ENCODE measurements around the gene KRTAP15-1.

GRCh38 chr21:30479259-30479658 is 39.2 kb downstream of the KRTAP15-1 start:
- no peak for TF ChIP-seq RAD21 (IDR thresholded peaks at IDR 0.05; ENCODE audit: low read depth)
- TF ChIP-seq, protein P1, sequence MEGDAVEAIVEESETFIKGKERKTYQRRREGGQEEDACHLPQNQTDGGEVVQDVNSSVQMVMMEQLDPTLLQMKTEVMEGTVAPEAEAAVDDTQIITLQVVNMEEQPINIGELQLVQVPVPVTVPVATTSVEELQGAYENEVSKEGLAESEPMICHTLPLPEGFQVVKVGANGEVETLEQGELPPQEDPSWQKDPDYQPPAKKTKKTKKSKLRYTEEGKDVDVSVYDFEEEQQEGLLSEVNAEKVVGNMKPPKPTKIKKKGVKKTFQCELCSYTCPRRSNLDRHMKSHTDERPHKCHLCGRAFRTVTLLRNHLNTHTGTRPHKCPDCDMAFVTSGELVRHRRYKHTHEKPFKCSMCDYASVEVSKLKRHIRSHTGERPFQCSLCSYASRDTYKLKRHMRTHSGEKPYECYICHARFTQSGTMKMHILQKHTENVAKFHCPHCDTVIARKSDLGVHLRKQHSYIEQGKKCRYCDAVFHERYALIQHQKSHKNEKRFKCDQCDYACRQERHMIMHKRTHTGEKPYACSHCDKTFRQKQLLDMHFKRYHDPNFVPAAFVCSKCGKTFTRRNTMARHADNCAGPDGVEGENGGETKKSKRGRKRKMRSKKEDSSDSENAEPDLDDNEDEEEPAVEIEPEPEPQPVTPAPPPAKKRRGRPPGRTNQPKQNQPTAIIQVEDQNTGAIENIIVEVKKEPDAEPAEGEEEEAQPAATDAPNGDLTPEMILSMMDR (IDR thresholded peaks at IDR 0.05 in 2 of 3, conservative IDR thresholded peaks at IDR 0.05 in 1 of 3; ENCODE audit: borderline replicate concordance in 1 of 3, insufficient read depth in 1 of 3, low read depth in 2 of 3, low read length in 2 of 3), result no peak
- TF ChIP-seq SP1 (IDR thresholded peaks at IDR 0.05; ENCODE audit: low read depth), result no peak
- TF ChIP-seq EZH2 (IDR thresholded peaks at IDR 0.05), result no peak
- TF ChIP-seq, protein P2, sequence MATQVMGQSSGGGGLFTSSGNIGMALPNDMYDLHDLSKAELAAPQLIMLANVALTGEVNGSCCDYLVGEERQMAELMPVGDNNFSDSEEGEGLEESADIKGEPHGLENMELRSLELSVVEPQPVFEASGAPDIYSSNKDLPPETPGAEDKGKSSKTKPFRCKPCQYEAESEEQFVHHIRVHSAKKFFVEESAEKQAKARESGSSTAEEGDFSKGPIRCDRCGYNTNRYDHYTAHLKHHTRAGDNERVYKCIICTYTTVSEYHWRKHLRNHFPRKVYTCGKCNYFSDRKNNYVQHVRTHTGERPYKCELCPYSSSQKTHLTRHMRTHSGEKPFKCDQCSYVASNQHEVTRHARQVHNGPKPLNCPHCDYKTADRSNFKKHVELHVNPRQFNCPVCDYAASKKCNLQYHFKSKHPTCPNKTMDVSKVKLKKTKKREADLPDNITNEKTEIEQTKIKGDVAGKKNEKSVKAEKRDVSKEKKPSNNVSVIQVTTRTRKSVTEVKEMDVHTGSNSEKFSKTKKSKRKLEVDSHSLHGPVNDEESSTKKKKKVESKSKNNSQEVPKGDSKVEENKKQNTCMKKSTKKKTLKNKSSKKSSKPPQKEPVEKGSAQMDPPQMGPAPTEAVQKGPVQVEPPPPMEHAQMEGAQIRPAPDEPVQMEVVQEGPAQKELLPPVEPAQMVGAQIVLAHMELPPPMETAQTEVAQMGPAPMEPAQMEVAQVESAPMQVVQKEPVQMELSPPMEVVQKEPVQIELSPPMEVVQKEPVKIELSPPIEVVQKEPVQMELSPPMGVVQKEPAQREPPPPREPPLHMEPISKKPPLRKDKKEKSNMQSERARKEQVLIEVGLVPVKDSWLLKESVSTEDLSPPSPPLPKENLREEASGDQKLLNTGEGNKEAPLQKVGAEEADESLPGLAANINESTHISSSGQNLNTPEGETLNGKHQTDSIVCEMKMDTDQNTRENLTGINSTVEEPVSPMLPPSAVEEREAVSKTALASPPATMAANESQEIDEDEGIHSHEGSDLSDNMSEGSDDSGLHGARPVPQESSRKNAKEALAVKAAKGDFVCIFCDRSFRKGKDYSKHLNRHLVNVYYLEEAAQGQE (IDR thresholded peaks at IDR 0.05; ENCODE audit: low read depth), result no peak
- no peak for TF ChIP-seq ZNF274 (IDR thresholded peaks at IDR 0.05; ENCODE audit: low read depth, low read length)
- TF ChIP-seq TCF7L2 (IDR thresholded peaks at IDR 0.05; ENCODE audit: borderline replicate concordance, extremely low read depth, insufficient read depth, insufficient read length), result no peak
- no peak for TF ChIP-seq MAX (IDR thresholded peaks at IDR 0.05)
- TF ChIP-seq POLR2AphosphoS5 (IDR thresholded peaks at IDR 0.05; ENCODE audit: low read depth, low read length), result no peak
- TF ChIP-seq POLR2A (IDR thresholded peaks at IDR 0.05; ENCODE audit: borderline replicate concordance, extremely low read depth, insufficient read depth, insufficient read length), result no peak
- TF ChIP-seq, protein P3, sequence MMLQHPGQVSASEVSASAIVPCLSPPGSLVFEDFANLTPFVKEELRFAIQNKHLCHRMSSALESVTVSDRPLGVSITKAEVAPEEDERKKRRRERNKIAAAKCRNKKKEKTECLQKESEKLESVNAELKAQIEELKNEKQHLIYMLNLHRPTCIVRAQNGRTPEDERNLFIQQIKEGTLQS (IDR thresholded peaks at IDR 0.05), result no peak
- TF ChIP-seq FOSL1 (IDR thresholded peaks at IDR 0.05; ENCODE audit: low read depth), result no peak
